Common myeloid progenitor, CD34-positive (primary cell): ENCODE results near the gene AKT3.

ENCODE experiments used
- CTCF ChIA-PET: fragments of 350-600 bp; sonication (Branson Sonifier 250); formaldehyde crosslinking; loops from one replicate; lab custom pipeline; 2021; ENCODE audit warnings: antibody characterized with exemption; lab: Charles Lee
- POLR2A ChIA-PET: fragments of 350-600 bp; sonication (Branson Sonifier 250); formaldehyde crosslinking; loops from one replicate; lab custom pipeline; 2021; ENCODE audit warnings: antibody characterized with exemption; lab: Charles Lee
- DNase-seq, 3 donors: peaks; one replicate each; pipeline versions ENCODE4 v3.0.0 to v3.0.0-alpha.2; 2013
- H3K27ac ChIP-seq, 2 experiments: 1 replicate in 1 of 2; 2 replicates in 1 of 2; pipeline ENCODE4 v1.7.0; 2013; ENCODE audit warnings: inconsistent platforms in 2 of 2, low read length in 2 of 2, mild to moderate bottlenecking in 2 of 2, low read depth in 1 of 2, moderate library complexity in 1 of 2; ENCODE audit not compliant: severe bottlenecking in 2 of 2, insufficient read depth in 1 of 2, poor library complexity in 1 of 2
- H3K27me3 ChIP-seq, 5 experiments: replicated peaks in 2 of 5; 1 replicate in 3 of 5; 2 replicates in 2 of 5; pipeline versions ENCODE4 v1.6.1 to v1.7.0; 2013; ENCODE audit warnings: low read length in 4 of 5, mild to moderate bottlenecking in 2 of 5, moderate library complexity in 2 of 5, inconsistent platforms in 1 of 5; ENCODE audit not compliant: insufficient read depth in 5 of 5, control insufficient read depth in 4 of 5
- H3K36me3 ChIP-seq, 4 experiments: 1 replicate in 2 of 4; 2 replicates in 2 of 4; pipeline versions ENCODE4 v1.6.1 to v1.7.0; 2013; ENCODE audit warnings: low read length in 3 of 4, control low read depth in 1 of 4, mild to moderate bottlenecking in 1 of 4; ENCODE audit not compliant: control insufficient read depth in 4 of 4, insufficient read depth in 4 of 4
- H3K4me1 ChIP-seq, 4 experiments: 1 replicate in 3 of 4; 2 replicates in 1 of 4; pipeline versions ENCODE4 v1.6.1 to v1.7.1; 2013; ENCODE audit warnings: low read length in 3 of 4, mild to moderate bottlenecking in 3 of 4, control low read depth in 1 of 4, inconsistent platforms in 1 of 4, moderate library complexity in 1 of 4; ENCODE audit not compliant: control insufficient read depth in 4 of 4, insufficient read depth in 4 of 4; ENCODE audit errors: control extremely low read depth in 1 of 4
- H3K4me3 ChIP-seq, 7 experiments: 1 replicate in 4 of 7; 2 replicates in 3 of 7; pipeline versions ENCODE4 v1.5.1 to v1.7.0; 2013; ENCODE audit warnings: mild to moderate bottlenecking in 7 of 7, low read length in 6 of 7, moderate library complexity in 6 of 7, inconsistent platforms in 2 of 7, low read depth in 2 of 7, control low read depth in 1 of 7; ENCODE audit not compliant: insufficient read depth in 4 of 7, control insufficient read depth in 1 of 7; ENCODE audit errors: extremely low read depth in 1 of 7
- H3K9me3 ChIP-seq, 5 experiments: 1 replicate in 4 of 5; 2 replicates in 1 of 5; pipeline versions ENCODE4 v1.6.1 to v1.7.1; 2013; ENCODE audit warnings: low read length in 4 of 5, mild to moderate bottlenecking in 2 of 5, inconsistent platforms in 1 of 5, low read depth in 1 of 5, moderate library complexity in 1 of 5; ENCODE audit not compliant: control insufficient read depth in 4 of 5, insufficient read depth in 2 of 5; ENCODE audit errors: control extremely low read depth in 1 of 5
- WGBS: methylation state at CpG from one replicate; pipeline ENCODE4 v1.1.5; 2013; ENCODE audit not compliant: insufficient coverage; 5-methylcytosine and 5-hydroxymethylcytosine counted together

Gene AKT3

DNA sequence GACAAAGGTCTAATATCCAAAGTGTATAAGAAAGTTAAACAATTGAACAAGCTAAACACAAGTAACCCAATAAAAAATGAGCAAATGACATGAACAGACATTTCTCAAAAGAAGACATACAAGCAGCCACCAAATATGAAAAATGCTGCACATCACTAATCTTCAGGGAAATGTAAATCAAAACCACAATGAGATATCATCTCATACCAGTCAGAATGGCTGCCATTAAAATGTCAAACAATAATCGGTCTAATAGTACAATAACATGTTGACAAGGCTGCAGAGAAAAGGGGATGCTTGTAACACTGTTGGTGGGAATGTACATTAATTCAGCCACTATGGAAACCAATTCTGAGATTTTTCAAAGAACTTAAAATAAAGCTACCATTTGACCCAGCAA is 264.1 kb downstream of the AKT3 start:
- no peak for DNase-seq

DNA sequence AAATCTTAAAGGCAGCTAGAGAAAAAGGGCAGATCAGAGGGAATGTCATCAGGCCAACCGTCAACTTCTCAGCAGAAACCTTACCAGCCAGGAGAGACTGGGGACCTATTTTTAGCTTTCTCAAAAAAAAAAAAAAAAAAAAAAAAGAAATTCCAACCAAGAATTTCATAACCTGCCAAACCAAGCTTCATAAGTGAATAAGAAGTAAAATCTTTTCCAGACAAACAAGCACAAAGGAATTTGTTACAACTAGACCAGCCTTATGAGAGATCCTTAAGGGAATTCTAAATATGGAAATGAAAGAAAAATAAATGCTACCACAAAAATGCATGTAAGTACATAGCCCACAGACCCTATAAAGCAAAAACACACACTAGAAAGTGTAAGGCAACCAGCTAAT is 267.7 kb downstream of the AKT3 start:
- no peaks in the 10 kb centered on the region for H3K4me1 ChIP-seq
- CTCF ChIA-PET: no interaction called here
- H3K27me3 ChIP-seq: no peaks in the 10 kb centered on the region
- WGBS: no CpG with 5 or more reads among the region's 1 CpG
- no peak overlapping the region for H3K27ac ChIP-seq
- peak overlapping the region in 1 of 7 experiments; percentile 34 for H3K4me3 ChIP-seq
- POLR2A ChIA-PET: no interaction called here
- DNase-seq: peak; percentile 5 to 53 (median 43)
- H3K36me3 ChIP-seq: peaks cover 0 to 50% (median 10%) of the 10 kb centered on the region in 4 experiments
- peaks cover 9 to 59% (median 10%) of the 10 kb centered on the region in 5 experiments for H3K9me3 ChIP-seq

More for the DNA sequence above, 264.1 kb downstream of the AKT3 start:
- no peaks in the 10 kb centered on the region for H3K27me3 ChIP-seq
- no peak overlapping the region for H3K27ac ChIP-seq
- no CpG with 5 or more reads among the region's 1 CpG for WGBS
- POLR2A ChIA-PET: no interaction called here
- H3K36me3 ChIP-seq: peaks cover 0 to 49% (median 7%) of the 10 kb centered on the region in 4 experiments
- H3K4me1 ChIP-seq: no peaks in the 10 kb centered on the region
- CTCF ChIA-PET: no interaction called here
- peaks cover 7 to 64% (median 10%) of the 10 kb centered on the region in 5 experiments for H3K9me3 ChIP-seq
- H3K4me3 ChIP-seq: no peak overlapping the region

DNA sequence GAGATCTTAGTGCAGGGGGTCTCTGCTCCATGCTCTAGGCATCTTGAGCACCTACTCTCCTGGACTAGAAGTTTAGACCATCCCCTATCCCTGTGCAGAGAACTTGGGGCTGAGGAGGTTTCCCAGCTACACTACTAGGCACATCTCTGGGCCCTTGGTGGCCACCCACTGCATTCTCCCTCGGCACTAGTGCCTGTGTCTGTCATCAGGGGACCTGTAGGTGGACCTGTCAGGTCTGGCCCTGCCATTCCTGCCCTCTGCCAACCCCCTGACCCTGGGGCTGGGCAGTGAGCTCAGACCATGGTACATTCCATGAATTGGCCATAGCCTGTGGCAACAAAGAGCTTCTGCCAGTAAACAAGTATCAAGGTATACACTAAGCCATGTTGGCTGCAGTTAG is 269.1 kb downstream of the AKT3 start:
- ChIA-PET CTCF (no interaction called here), POLR2A (no interaction called here)
- DNase-seq: no peak
- no peak overlapping the region for H3K4me3 ChIP-seq
- H3K36me3 ChIP-seq: peaks cover 0 to 42% (median 6%) of the 10 kb centered on the region in 4 experiments
- H3K4me1 ChIP-seq: no peaks in the 10 kb centered on the region
- peaks cover 9 to 56% (median 11%) of the 10 kb centered on the region in 5 experiments for H3K9me3 ChIP-seq
- WGBS: 100% methylated on average over 1 of the region's 1 CpG
- no peak overlapping the region for H3K27ac ChIP-seq
- H3K27me3 ChIP-seq: no peaks in the 10 kb centered on the region

DNA sequence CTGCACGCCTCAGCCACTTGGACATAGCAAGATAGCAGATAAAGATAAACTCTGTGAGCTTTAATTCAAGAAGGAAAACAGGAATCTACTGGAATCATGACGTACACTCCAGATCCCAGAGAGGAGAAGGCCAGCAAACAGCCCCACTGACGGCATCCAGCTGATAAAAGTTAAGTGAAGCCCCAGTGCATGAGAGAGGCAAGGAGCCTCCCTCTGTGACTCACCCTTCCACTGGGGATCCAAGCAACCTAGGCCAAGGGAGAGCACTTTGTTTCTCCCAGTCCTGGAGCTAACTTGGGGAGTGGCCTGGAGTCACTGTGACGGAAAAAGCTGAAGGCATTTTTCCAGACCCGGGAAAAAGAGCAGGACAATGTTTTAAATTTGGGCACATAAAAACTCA is 270.0 kb downstream of the AKT3 start:
- DNase-seq: no peak
- Histone ChIP-seq H3K36me3 (peaks cover 0 to 35% (median 6%) of the 10 kb centered on the region in 4 experiments), H3K27me3 (no peaks in the 10 kb centered on the region), H3K4me3 (no peak overlapping the region), H3K27ac (no peak overlapping the region), H3K4me1 (no peaks in the 10 kb centered on the region), H3K9me3 (peaks cover 7 to 48% (median 9%) of the 10 kb centered on the region in 5 experiments)
- POLR2A ChIA-PET: no interaction called here
- CTCF ChIA-PET: no interaction called here
- WGBS: 96% methylated on average over 3 of the region's 5 CpGs

DNA sequence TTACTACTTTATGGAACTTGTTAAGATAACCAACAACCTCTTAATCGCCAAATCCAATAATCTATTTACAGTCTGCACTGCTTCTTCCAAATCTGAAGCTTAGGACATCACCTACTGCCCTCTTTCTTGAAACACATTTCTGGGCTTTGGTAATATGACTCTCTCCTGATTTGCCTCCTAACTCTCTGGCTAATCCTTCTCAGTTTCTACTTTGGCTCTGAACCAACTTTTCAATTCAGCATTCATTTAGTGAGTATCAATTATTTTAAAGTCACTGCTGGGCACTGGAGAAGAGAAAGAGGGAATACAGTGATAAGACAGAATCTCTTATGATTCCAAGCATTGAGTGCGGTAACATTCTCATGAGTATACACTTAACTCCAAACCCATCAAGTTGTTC is 275.0 kb downstream of the AKT3 start:
- Histone ChIP-seq H3K27me3 (no peaks in the 10 kb centered on the region), H3K36me3 (peaks cover 0 to 31% (median 4%) of the 10 kb centered on the region in 4 experiments), H3K4me1 (no peaks in the 10 kb centered on the region), H3K27ac (no peak overlapping the region), H3K4me3 (no peak overlapping the region), H3K9me3 (peaks cover 0 to 11% (median 2%) of the 10 kb centered on the region in 5 experiments)
- CTCF ChIA-PET: interaction anchor here (1.2 kb wide), 1 partner anchor 16 kb away, joined by 3 read pairs; no protein-coding TSS in a partner anchor
- DNase-seq: no peak
- 100% methylated on average over 1 of the region's 2 CpGs for WGBS
- POLR2A ChIA-PET: no interaction called here

DNA sequence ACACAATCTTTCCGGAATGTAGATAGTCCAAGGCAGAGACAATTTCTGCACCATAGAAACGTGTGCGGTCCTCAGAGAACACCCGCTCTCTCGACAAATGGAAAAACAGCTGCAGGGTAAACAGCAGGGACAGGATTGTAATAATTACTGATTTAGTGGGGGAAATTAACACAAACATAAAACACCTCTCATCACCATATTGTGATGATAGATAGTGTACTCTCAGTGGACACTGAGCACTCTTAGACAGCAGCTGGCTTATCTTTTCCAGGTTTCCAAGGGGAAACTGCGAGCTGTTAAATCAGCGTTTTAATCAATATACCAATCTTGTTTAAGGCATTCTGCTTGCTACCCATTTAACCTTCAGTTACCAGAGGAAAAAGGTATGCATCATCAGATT is 277.1 kb downstream of the AKT3 start:
- POLR2A ChIA-PET: no interaction called here

DNA sequence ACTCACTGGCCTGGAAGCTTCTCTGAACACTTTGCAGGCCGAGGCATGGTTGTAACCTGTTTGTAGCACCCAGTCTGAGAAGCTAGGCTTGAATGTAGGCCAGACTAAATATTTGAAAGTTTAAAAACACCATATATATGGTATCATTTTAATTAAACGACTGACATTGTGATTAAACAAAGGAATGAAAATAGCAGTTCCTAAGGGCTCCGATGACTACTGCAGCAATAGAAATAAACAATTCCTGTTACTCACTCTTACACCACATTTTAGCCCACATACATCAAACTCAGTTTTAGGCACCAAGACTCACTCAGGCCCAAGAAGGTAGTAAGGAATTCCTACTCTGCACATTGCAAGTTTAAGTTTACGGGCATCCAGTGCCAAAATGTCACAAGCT is 281.2 kb downstream of the AKT3 start:
- no peaks in the 10 kb centered on the region for H3K27me3 ChIP-seq
- no peak for DNase-seq
- H3K4me3 ChIP-seq: no peak overlapping the region
- H3K36me3 ChIP-seq: peaks cover 0 to 23% (median 7%) of the 10 kb centered on the region in 4 experiments
- no peak overlapping the region for H3K27ac ChIP-seq
- 100% methylated on average over 1 of the region's 4 CpGs for WGBS
- H3K9me3 ChIP-seq: no peaks in the 10 kb centered on the region
- ChIA-PET POLR2A (no interaction called here), CTCF (no interaction called here)
- no peaks in the 10 kb centered on the region for H3K4me1 ChIP-seq

More for the DNA sequence above, 277.1 kb downstream of the AKT3 start:
- Histone ChIP-seq H3K27me3 (no peaks in the 10 kb centered on the region), H3K9me3 (peaks cover 0 to 7% (median 0%) of the 10 kb centered on the region in 5 experiments), H3K27ac (no peak overlapping the region), H3K36me3 (peaks cover 0 to 25% (median 2%) of the 10 kb centered on the region in 4 experiments), H3K4me1 (no peaks in the 10 kb centered on the region), H3K4me3 (no peak overlapping the region)
- 100% methylated on average over 2 of the region's 7 CpGs for WGBS
- CTCF ChIA-PET: no interaction called here
- DNase-seq: no peak
